NCI-H510A (cell line): ENCODE results near the gene ATG10.

Source experiments
- DNase-seq: peaks from one replicate; lab custom pipeline; 2025; lab: John Stamatoyannopoulos, UW

ATG10 gene

DNA sequence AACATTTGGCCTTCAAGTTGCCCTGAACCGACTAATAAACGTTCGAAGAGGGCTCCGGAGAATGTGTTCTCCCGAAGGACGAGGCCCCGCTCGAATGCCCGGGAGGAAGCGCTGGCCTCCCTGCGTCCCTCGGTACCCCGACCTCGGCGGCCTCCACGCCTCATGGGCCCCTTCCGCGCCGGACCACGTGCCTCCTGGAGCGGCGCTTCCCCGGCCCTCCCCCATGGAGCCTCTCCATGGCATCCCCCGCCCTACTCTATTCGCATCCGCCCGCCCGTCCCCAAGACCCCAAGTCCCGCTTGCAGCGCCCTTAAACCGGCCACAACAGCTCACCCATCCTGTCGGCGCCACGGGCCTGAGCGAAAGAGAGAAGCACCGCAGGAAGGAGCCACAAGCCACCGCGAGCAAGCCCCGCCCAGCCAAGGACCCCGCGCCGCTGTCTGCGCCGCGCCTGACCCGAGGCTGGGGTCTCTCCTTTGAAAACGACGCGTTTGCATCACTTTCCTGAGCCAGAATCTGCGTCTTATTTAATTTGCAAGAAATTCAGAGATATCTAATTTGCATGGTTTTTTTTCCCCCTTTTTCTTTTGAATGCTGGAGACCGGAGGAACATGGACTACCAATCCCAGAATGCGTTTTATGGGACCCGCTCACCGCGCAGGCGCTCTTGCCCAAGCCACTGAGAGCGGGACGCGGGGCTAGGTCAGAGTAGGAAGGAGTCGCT lies 306.3 kb downstream of the ATG10 start, which contains the start of gene RPS23:
RPS23 (minus strand) TSS at position 368 of the 724 bp plus-strand sequence; CDS start at position 337, 31 bp downstream.
- peak; percentile 78 for DNase-seq

DNA sequence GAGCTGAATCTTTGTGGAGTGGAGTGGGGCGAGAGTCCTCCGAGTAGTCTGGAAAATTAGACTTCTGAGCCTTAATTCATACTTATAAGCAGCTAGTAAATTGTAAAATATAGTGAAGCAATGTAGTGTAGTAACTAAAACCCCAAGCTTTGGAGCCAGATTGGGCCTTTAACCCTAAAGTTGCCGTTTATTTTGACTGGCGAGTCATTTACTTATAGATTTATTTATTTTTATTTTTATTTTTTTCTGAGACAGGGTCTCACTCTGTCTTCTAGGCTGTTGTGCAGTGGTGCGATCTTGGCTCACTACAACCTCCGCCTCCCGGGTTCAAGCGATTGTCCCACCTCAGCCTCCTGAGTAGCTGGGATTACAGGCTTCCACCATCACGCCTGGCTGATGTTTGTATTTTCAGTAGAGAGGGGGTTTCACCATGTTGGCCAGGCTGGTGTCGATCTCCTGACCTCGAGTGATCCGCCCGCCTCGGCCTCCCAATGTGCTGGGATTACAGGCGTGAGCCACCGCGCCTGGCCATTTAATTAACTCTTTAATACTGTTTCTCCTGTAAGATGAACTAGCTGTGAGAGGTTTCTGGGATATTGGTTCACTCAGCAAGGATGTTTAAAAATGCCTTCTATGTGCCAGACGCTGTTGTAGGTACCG lies 307.0 kb downstream of the ATG10 start:
- DNase-seq: no peak

DNA sequence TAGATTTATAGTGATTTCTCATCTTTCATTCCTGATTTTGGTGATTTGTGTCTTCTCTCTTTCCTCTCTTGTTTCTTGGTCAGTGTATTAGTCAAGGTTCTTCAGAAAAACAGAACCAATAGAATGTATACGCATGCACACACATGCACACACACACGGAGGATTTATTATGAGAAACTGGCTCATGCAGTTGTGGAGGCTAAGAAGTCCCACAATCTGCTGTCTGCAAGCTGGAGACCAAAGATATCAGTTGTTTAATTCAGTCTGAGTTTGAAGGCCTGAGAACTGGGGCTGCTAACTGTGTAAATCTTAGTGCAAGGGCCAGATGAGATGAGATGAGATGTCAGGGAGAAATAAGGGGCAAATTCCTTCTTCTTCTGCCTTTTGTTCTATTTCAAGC lies 312.1 kb downstream of the ATG10 start:
- no peak for DNase-seq

DNA sequence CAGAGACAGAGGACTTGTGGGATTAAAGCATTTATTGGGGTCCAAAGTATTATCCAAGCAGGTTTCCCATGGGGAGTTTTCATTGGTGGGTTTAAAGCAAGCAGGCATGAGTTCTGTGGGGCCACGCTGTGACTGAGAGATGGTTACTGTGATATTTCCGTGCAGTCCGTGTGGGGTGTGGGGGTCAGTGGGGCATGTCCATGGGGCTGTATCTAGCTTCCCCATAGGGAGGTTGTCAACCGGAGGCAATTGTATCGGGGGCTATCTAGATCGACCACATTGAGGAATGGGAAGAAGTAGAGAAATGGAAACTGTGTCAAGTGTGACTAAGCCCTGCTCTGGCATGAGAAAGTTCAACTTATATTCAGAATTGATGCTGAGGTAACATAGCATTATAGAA lies 313.4 kb downstream of the ATG10 start:
- DNase-seq: no peak

DNA sequence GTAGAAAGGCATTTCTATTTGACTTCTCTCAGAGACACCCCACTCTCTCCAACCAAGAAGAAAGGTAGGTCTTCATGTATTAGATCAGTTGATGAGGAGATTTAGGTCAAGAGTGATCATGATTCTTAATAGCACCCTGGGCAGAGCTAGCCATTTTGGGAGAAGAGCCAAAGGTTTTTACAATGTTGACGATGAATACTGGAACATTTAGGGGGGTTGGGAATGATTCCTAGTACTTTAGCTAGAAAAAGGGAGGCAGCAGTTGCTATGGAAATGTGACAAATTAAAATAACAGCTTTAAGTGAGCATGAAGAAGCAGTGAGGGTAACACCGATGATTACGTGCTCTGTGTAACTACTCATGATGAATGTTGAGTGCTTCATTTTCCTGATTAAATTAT lies 315.8 kb downstream of the ATG10 start:
- no peak for DNase-seq

DNA sequence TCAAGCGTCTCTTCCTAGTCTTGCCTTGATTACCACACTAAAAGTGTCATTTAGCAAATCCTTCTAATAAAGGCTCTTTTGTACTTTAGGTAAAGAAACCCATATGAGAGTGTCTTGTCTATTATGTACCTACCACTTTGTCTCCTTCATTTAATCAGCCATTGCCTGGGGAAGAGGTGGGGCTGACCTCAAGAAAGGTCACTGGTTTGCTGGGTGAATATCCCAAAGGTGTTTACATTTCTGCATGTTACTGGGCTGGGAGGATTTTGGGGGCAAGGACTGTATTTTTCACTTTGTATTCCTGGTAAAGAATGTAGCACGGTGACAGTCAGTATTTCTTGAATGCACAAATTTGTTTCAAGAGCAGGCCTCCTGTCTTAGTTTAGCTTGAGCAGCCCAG lies 318.2 kb downstream of the ATG10 start:
- no peak for DNase-seq

DNA sequence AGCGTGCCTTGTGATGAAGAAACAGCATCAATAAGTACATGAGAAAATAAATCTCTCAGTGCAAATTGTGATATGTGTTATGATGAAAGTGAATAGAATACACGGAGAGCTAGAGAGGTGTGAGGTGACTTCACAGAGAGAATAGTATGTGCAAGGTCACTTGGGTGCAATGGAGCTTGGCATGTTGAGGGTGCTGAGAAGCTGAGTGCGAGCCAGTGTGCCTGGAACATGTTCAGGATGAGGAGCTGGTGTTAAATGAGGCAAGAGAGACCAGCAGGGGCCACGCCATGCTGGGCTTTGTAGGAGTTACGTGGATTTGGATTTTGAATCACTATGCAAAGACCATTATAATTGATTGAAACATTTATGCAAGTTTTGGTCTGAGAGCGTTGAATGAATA lies 319.1 kb downstream of the ATG10 start:
- DNase-seq: no peak

DNA sequence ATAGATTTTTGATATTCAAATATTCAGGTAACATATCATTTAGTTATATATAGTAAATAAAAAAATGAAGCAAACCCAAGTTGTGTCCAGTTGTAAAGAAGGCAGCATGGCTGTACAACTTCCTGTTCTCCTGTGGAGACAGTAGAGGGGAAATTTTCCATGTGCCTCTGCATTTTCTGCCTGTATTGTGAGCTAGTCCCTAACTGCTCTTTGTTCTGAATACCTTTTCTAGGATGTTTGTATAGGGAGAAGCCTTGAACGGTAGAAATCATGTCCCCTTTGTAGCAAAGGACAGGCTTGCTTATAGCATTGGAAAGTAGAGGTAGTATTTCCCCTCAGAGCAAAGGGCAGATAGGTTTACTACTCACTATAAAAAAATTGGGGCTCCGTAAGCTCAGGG lies 319.6 kb downstream of the ATG10 start:
- DNase-seq: no peak

DNA sequence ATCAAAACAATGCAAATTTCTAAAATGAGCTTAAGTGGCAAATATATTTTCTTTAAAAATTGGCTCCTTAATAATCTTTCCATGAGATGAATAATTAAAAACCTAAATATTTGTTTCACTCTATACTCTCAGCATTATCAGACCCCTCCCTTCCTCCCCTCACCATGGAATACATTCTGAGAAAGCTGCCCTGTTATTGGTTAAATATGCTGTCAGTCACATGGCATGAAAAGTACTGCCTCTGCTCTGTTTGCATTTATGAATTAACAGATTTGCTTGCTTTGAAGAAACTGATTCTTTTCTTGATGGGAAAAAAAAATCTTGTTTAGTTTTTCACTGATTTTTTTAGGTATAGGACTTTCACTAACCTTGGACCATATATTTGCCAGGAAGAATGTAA lies 323.3 kb downstream of the ATG10 start:
- DNase-seq: no peak

DNA sequence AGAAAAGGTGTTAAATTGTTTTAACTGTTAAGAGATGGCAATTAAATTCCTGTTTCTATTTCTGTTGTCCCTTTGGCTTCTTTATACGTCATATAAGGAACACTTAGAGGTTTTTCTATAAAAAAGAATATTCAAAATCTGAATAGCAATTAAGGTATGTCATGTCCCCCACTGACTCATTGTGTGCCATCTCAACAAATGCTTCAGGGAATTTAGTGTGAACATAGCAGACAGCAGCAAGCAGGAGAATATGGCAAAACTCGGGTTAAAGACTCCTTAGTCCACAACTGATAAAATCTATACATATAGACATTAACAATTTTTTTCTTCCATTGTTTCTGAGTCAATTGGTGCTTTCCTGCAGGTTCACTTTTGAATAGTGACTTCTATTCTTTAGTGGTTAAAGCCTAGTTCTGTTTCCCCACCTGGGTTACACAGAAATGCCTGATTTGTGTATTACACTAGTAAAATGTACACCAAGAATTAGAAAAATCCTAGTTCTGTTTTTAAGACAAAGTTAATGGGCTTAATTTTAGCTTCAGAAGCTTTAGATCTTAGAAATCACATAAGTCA lies 324.2 kb downstream of the ATG10 start:
- DNase-seq: no peak

DNA sequence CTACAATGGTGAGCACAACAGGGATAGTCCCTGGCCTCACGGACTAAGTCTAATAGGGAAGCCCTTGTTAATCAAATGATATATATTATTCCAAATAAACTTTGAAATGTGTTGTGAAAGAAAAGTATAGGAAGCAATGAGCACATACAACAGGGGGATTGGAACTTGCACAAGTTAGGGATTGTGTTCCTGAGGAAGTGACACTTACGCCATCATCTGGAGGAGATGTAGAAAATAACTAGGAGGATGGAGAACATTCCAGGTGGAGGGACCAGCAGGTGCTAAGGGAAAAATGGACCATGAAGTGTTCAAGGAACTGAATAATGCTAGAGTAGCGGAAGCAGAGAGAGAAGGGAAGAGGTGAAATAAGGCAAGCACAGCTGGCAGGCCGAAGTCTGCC lies 325.1 kb downstream of the ATG10 start:
- DNase-seq: no peak

DNA sequence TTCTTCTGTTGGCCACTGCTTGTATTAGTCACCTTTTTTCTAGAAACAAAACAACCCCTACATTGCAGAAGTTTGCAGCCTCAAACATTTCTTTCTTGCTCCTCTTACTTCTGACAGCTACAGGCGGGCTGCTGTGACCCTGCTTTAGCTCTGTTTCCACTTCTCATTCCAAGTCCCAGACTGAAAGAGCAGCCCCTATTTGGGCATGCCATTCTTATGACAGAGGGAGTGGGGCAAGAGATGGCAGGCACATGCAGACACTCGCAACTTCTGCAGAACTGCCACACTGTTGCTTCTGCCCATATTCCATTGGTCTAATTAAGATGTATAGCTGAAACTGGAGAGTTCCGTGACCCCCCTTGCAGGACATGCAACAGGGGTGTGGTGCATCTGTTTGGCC lies 325.9 kb downstream of the ATG10 start:
- no peak for DNase-seq

DNA sequence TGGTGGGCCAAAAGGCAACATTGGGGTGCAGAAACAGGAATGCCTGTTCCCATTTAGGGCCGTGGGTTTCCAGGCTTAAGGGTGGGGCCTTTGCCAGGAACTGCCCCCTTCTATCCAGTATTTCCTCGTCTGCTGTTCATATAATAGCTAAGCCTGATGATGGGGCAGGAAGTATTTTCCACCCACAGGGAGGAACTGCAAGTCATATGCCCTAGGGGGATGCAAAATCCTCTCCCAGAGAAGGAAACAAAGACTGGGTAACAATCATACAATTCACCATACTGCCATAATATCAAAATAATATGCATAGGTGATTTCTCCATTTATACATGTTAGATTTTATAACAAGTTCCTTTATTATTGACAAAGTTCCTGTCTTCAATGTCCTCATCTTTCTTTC lies 326.8 kb downstream of the ATG10 start:
- no peak for DNase-seq

DNA sequence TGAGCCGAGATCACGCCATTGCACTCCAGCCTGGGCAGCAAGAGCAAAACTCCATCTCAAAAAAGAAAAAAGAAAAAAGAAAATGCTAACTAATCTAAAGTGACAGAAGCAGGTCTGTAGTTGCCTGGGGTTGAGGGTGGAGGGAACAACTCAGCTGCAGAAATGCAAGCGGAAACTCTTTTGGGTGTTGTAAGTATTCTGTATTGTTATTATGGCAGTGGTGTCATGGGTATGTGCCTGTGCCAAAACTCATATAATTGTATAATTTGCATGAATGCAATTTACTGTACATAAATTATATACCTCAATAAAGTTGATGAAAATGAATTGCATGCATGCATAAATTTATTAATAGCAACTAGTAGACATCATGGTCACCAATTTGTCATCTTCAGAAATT lies 329.4 kb downstream of the ATG10 start:
- DNase-seq: no peak
